ENCODE data around the gene BIRC2.

- TF ChIP-seq, protein P1, sequence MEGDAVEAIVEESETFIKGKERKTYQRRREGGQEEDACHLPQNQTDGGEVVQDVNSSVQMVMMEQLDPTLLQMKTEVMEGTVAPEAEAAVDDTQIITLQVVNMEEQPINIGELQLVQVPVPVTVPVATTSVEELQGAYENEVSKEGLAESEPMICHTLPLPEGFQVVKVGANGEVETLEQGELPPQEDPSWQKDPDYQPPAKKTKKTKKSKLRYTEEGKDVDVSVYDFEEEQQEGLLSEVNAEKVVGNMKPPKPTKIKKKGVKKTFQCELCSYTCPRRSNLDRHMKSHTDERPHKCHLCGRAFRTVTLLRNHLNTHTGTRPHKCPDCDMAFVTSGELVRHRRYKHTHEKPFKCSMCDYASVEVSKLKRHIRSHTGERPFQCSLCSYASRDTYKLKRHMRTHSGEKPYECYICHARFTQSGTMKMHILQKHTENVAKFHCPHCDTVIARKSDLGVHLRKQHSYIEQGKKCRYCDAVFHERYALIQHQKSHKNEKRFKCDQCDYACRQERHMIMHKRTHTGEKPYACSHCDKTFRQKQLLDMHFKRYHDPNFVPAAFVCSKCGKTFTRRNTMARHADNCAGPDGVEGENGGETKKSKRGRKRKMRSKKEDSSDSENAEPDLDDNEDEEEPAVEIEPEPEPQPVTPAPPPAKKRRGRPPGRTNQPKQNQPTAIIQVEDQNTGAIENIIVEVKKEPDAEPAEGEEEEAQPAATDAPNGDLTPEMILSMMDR (IDR thresholded peaks at IDR 0.05) = no peak
- no peak for TF ChIP-seq ZFX (IDR thresholded peaks at IDR 0.05; ENCODE audit: borderline replicate concordance)
Measured at GRCh38 chr11:102423936-102424335, 76.9 kb downstream of the BIRC2 start.
